Measurements from ENCODE around the gene FADS3. TPM values are rescaled to one million over a fixed set of nuclear protein-coding genes. Genes with fewer than 3 reads are reported as not detected.

The FADS3 gene
- total RNA-seq, 1 donor from 2014 or later, result 13.5 TPM

- peaks cover 6% of the 10 kb centered on the region for H3K27me3 Mint-ChIP-seq
- H3K27ac Mint-ChIP-seq, result no peak overlapping the region
- H3K4me3 Mint-ChIP-seq, result no peak overlapping the region
- no peaks in the 10 kb centered on the region for H3K9me3 Mint-ChIP-seq
- H3K4me1 Mint-ChIP-seq, result peaks cover 4% of the 10 kb centered on the region
- intact Hi-C loops (cut with micrococcal nuclease), result loop anchor here (1.0 to 10.0 kb wide), 4 partner anchors 101 to 307 kb away; partner anchors contain the start of gene SCGB2A1
- no peaks in the 10 kb centered on the region for H3K36me3 Mint-ChIP-seq (ENCODE audit: low read depth)
- peak; percentile 93 for DNase-seq
These were observed 6.3 kb upstream of the FADS3 start for GRCh38 chr11:61897387-61898246.

GRCh38 chr11:61896665-61897386, 5.5 kb upstream of the FADS3 start:
- Mint-ChIP-seq H3K27ac (no peak overlapping the region), H3K27me3 (peaks cover 9% of the 10 kb centered on the region), H3K4me1 (peaks cover 6% of the 10 kb centered on the region), H3K36me3 (ENCODE audit: low read depth) (no peaks in the 10 kb centered on the region), H3K4me3 (no peak overlapping the region), H3K9me3 (no peaks in the 10 kb centered on the region)
- intact Hi-C loops (cut with micrococcal nuclease), result loop anchor here (1.0 to 10.0 kb wide), 3 partner anchors 211 to 308 kb away; partner anchors contain the start of gene SCGB2A1
- no peak for DNase-seq

- H3K9me3 Mint-ChIP-seq, result no peaks in the 10 kb centered on the region
- H3K27me3 Mint-ChIP-seq, result peaks cover 9% of the 10 kb centered on the region
- H3K36me3 Mint-ChIP-seq (ENCODE audit: low read depth), result no peaks in the 10 kb centered on the region
- H3K4me3 Mint-ChIP-seq, result no peak overlapping the region
- H3K4me1 Mint-ChIP-seq, result peaks cover 9% of the 10 kb centered on the region
- no peak overlapping the region for H3K27ac Mint-ChIP-seq
- no peak for DNase-seq
- intact Hi-C loops (cut with micrococcal nuclease), result loop anchor here (10.0 kb wide), 1 partner anchor 309 kb away; the partner anchor contains the start of gene SCGB2A1
These were observed 4.3 kb upstream of the FADS3 start for GRCh38 chr11:61895718-61896059.

GRCh38 chr11:61895046-61895717, 3.8 kb upstream of the FADS3 start:
- Mint-ChIP-seq H3K9me3 (no peaks in the 10 kb centered on the region), H3K27ac (no peak overlapping the region), H3K36me3 (ENCODE audit: low read depth) (no peaks in the 10 kb centered on the region), H3K4me1 (peaks cover 9% of the 10 kb centered on the region), H3K4me3 (no peak overlapping the region), H3K27me3 (peaks cover 9% of the 10 kb centered on the region)
- intact Hi-C loops (cut with micrococcal nuclease), result loop anchor here (10.0 kb wide), 1 partner anchor 310 kb away; the partner anchor contains the start of gene SCGB2A1
- no peak for DNase-seq

- peaks cover 4% of the 10 kb centered on the region for H3K4me1 Mint-ChIP-seq
- no peaks in the 10 kb centered on the region for H3K9me3 Mint-ChIP-seq
- H3K4me3 Mint-ChIP-seq, result no peak overlapping the region
- no peaks in the 10 kb centered on the region for H3K36me3 Mint-ChIP-seq (ENCODE audit: low read depth)
- intact Hi-C loops (cut with micrococcal nuclease), result loop anchor here (5.0 to 10.0 kb wide), 2 partner anchors 73 to 311 kb away; partner anchors contain the start of genes FTH1 and SCGB2A1
- DNase-seq, result no peak
- H3K27me3 Mint-ChIP-seq, result peaks cover 9% of the 10 kb centered on the region
- no peak overlapping the region for H3K27ac Mint-ChIP-seq
These were observed 2.6 kb upstream of the FADS3 start for GRCh38 chr11:61893981-61894380.

- H3K4me3 Mint-ChIP-seq, result peak overlapping the region; percentile 63
- peaks cover 4% of the 10 kb centered on the region for H3K4me1 Mint-ChIP-seq
- no peaks in the 10 kb centered on the region for H3K9me3 Mint-ChIP-seq
- peaks cover 13% of the 10 kb centered on the region for H3K27me3 Mint-ChIP-seq
- H3K27ac Mint-ChIP-seq, result no peak overlapping the region
- DNase-seq, result no peak
- no peaks in the 10 kb centered on the region for H3K36me3 Mint-ChIP-seq (ENCODE audit: low read depth)
- intact Hi-C loops (cut with micrococcal nuclease), result loop anchor here (5.0 to 10.0 kb wide), 2 partner anchors 75 to 313 kb away; partner anchors contain the start of genes FTH1 and SCGB2A1
These were observed 683 bp upstream of the FADS3 start for GRCh38 chr11:61892085-61892370.

GRCh38 chr11:61890529-61891330, 615 bp downstream of the FADS3 start:
- peak; percentile 85 for DNase-seq
- peaks cover 4% of the 10 kb centered on the region for H3K4me1 Mint-ChIP-seq
- intact Hi-C loops (cut with micrococcal nuclease), result loop anchor here (1.0 to 10.0 kb wide), 4 partner anchors 19 to 314 kb away; partner anchors contain the start of genes FTH1 and SCGB2A1
- peaks cover 13% of the 10 kb centered on the region for H3K27me3 Mint-ChIP-seq
- H3K4me3 Mint-ChIP-seq, result peak overlapping the region; percentile 83
- peak overlapping the region; percentile 29 for H3K27ac Mint-ChIP-seq
- H3K36me3 Mint-ChIP-seq (ENCODE audit: low read depth), result no peaks in the 10 kb centered on the region
- no peaks in the 10 kb centered on the region for H3K9me3 Mint-ChIP-seq

GRCh38 chr11:61889831-61890230, 1.5 kb downstream of the FADS3 start:
- no peak overlapping the region for H3K4me3 Mint-ChIP-seq
- no peak for DNase-seq
- intact Hi-C loops (cut with micrococcal nuclease), result loop anchor here (5.0 to 10.0 kb wide), 2 partner anchors 77 to 315 kb away; partner anchors contain the start of genes FTH1 and SCGB2A1
- H3K4me1 Mint-ChIP-seq, result peaks cover 4% of the 10 kb centered on the region
- H3K36me3 Mint-ChIP-seq (ENCODE audit: low read depth), result no peaks in the 10 kb centered on the region
- H3K27me3 Mint-ChIP-seq, result peaks cover 13% of the 10 kb centered on the region
- H3K9me3 Mint-ChIP-seq, result no peaks in the 10 kb centered on the region
- no peak overlapping the region for H3K27ac Mint-ChIP-seq

- Mint-ChIP-seq H3K27me3 (peaks cover 10% of the 10 kb centered on the region), H3K4me1 (peaks cover 4% of the 10 kb centered on the region), H3K4me3 (no peak overlapping the region), H3K36me3 (ENCODE audit: low read depth) (no peaks in the 10 kb centered on the region), H3K27ac (no peak overlapping the region), H3K9me3 (no peaks in the 10 kb centered on the region)
- DNase-seq, result no peak
- intact Hi-C loops (cut with micrococcal nuclease), result no loop called here
These were observed 2.8 kb downstream of the FADS3 start for GRCh38 chr11:61888590-61888989.

GRCh38 chr11:61887839-61888494, 3.4 kb downstream of the FADS3 start:
- intact Hi-C loops (cut with micrococcal nuclease), result no loop called here

GRCh38 chr11:61886643-61887042, 4.7 kb downstream of the FADS3 start:
- no peak overlapping the region for H3K4me3 Mint-ChIP-seq
- H3K27ac Mint-ChIP-seq, result no peak overlapping the region
- no peak for DNase-seq
- H3K4me1 Mint-ChIP-seq, result peaks cover 3% of the 10 kb centered on the region
- intact Hi-C loops (cut with micrococcal nuclease), result no loop called here
- no peaks in the 10 kb centered on the region for H3K36me3 Mint-ChIP-seq (ENCODE audit: low read depth)
- no peaks in the 10 kb centered on the region for H3K9me3 Mint-ChIP-seq
- peaks cover 3% of the 10 kb centered on the region for H3K27me3 Mint-ChIP-seq

More at GRCh38 chr11:61887839-61888494, 3.4 kb downstream of the FADS3 start:
- Mint-ChIP-seq H3K4me3 (no peak overlapping the region), H3K27ac (no peak overlapping the region), H3K4me1 (peaks cover 4% of the 10 kb centered on the region), H3K9me3 (no peaks in the 10 kb centered on the region), H3K36me3 (ENCODE audit: low read depth) (no peaks in the 10 kb centered on the region), H3K27me3 (peaks cover 10% of the 10 kb centered on the region)
- DNase-seq, result no peak

GRCh38 chr11:61885784-61886580, 5.4 kb downstream of the FADS3 start:
- no peak for DNase-seq
- peaks cover 3% of the 10 kb centered on the region for H3K4me1 Mint-ChIP-seq
- no peaks in the 10 kb centered on the region for H3K36me3 Mint-ChIP-seq (ENCODE audit: low read depth)
- intact Hi-C loops (cut with micrococcal nuclease), result no loop called here
- H3K27me3 Mint-ChIP-seq, result peaks cover 3% of the 10 kb centered on the region
- no peaks in the 10 kb centered on the region for H3K9me3 Mint-ChIP-seq
- no peak overlapping the region for H3K4me3 Mint-ChIP-seq
- no peak overlapping the region for H3K27ac Mint-ChIP-seq
